ENCODE results near the gene SAMHD1.

The SAMHD1 gene

DNA sequence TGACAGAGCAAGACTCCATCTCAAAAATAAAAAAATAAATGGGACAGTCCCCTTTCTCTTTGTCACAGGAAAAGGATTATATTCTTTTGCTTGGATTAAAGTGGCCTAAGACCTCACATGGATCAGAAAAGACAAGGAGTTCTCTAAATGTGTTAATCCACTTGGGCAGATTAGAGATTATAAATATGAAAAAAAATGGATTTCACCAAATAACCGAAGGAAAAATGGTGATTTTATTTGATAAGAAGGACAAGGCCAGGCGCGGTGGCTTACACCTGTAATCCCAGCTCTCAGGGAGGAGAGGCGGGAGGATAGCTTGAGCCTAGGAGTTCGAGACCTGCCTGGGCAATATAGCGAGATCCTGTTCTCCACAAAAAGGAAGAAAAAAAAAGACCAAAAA lies 21.8 kb downstream of the SAMHD1 start:
- no peak overlapping the region for H3K4me3 ChIP-seq (ENCODE audit: low read depth, low read length)
- TF ChIP-seq, protein P1, sequence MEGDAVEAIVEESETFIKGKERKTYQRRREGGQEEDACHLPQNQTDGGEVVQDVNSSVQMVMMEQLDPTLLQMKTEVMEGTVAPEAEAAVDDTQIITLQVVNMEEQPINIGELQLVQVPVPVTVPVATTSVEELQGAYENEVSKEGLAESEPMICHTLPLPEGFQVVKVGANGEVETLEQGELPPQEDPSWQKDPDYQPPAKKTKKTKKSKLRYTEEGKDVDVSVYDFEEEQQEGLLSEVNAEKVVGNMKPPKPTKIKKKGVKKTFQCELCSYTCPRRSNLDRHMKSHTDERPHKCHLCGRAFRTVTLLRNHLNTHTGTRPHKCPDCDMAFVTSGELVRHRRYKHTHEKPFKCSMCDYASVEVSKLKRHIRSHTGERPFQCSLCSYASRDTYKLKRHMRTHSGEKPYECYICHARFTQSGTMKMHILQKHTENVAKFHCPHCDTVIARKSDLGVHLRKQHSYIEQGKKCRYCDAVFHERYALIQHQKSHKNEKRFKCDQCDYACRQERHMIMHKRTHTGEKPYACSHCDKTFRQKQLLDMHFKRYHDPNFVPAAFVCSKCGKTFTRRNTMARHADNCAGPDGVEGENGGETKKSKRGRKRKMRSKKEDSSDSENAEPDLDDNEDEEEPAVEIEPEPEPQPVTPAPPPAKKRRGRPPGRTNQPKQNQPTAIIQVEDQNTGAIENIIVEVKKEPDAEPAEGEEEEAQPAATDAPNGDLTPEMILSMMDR (IDR thresholded peaks at IDR 0.05; ENCODE audit: borderline replicate concordance, insufficient read depth, low read depth, low read length) = no peak

DNA sequence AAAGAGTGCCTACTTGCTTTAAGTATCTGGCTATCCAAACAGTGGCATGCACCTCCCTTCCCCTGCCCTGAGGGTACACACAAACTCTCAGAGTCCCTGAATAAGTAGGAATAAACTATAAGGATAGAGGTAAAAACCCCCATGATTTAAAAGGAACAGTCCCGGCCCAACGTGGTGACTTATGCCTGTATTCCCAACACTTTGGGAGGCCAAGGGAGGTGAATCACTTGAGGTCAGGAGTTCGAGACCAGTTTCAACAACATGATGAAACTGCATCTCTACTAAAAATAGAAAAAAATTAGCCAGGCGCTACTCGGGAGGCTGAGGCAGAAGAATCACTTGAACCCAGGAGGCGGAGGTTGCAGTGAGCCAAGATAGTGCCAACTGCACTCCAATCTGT lies 22.2 kb downstream of the SAMHD1 start:
- TF ChIP-seq, protein P1 (IDR thresholded peaks at IDR 0.05; ENCODE audit: borderline replicate concordance, insufficient read depth, low read depth, low read length) = no peak
- no peak overlapping the region for H3K4me3 ChIP-seq (ENCODE audit: low read depth, low read length)

DNA sequence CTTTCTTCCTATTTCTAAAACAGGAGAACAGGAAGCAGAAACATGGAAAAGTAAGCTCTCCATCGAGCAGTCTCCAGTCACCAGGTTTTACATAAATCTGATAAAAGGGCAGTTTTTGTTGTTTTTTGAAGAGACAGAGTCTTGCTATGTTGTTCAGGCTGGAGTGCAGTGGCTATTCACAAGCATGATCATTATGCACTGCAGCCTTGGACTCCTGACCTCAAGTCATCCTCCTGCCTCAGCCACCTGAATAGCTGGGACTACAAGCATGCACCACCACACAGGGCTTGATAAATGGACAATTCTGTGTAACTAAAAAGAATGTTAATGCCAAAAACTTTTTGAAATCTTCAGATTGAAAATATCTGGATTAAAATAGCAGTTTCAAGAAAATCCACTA lies 23.8 kb downstream of the SAMHD1 start:
- H3K4me3 ChIP-seq (ENCODE audit: low read depth, low read length) = no peak overlapping the region
- TF ChIP-seq, protein P1 (IDR thresholded peaks at IDR 0.05; ENCODE audit: borderline replicate concordance, insufficient read depth, low read depth, low read length) = no peak

DNA sequence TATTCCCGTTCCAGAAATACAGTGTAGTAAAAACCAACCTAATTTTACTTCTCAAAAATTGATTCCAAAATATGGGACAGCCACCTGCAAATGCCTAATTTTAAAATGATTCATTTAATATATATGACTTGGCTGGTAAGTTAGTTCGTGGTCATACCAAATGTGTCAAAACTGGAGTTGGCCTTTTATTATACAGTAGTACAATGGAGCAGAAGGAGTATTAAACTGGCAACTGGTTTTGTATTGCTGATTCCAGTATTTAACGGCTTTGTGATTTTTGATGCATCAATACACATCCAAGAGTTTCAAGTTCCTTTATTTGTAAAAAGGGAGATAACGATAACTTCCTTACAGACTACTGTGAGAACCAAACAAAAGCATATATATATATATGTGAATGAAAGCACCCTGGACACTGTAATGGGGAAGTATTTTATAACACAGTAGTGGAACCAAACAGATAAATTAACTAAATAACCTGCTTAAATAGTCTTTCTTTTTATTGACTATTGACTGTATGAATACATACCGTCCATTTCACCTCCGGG lies 24.8 kb downstream of the SAMHD1 start:
- TF ChIP-seq, protein P1 (IDR thresholded peaks at IDR 0.05; ENCODE audit: borderline replicate concordance, insufficient read depth, low read depth, low read length) = no peak
- no peak overlapping the region for H3K4me3 ChIP-seq (ENCODE audit: low read depth, low read length)

DNA sequence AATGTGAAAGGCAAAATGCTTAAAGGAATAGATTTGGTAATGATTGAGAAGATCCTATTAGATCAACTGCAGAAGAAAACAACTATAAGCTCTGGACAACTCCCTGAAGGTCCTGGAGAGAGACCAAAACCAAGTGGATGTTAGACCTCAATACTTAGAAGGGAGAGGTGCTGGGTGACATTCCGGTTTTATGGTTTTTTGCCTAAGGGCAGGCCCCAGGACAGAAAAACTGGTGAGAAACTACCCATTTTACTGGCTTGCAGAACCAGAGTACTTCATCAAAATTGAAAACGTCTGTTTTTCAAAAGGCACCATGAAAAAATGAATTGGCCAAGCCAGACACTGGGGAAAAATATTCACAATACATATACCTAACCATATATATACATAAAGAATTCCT lies 26.3 kb downstream of the SAMHD1 start:
- TF ChIP-seq, protein P1 (IDR thresholded peaks at IDR 0.05; ENCODE audit: borderline replicate concordance, insufficient read depth, low read depth, low read length) = no peak
- no peak overlapping the region for H3K4me3 ChIP-seq (ENCODE audit: low read depth, low read length)

DNA sequence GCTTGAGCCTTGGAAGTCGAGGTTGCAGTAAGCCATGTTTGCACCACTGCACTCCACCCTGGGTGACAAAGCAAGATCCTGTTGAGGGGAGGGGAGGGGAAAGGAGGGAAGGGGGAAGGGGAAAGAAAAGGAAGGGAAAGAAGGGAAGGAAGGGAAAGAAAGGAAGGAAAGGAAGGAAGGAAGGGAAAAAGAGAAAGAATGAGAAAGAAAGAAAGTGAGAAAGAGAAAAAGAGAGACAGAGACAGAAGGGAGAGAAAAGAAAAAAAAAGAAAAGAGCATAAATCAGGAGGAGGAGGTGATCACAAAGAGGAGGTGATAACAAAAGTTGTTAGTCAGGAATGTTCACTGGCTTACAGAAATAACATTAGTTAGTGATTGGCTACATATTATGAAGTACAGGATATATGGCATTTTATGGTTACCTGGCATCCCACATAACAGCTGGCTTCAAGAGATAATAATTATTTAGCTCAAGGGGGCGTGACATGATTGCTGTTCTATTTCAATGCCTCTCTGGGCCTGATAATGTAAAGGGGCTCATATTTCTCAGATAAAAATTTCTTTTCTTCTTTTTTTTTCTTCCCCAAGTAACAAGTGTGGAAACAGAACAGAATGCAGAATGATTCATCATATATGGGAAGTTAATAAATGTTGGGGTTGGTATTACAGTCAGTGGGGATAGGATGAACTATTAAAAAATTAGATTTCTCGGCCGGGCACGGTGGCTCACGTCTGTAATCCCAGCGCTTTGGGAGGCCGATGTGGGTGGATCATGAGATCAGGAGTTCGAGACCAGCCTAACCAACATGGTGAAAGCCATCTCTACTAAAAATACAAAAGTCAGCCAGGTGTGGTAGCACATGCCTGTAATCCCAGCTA lies 27.1 kb downstream of the SAMHD1 start:
- TF ChIP-seq, protein P1 (IDR thresholded peaks at IDR 0.05; ENCODE audit: borderline replicate concordance, insufficient read depth, low read depth, low read length) = no peak
- H3K4me3 ChIP-seq (ENCODE audit: low read depth, low read length) = no peak overlapping the region

DNA sequence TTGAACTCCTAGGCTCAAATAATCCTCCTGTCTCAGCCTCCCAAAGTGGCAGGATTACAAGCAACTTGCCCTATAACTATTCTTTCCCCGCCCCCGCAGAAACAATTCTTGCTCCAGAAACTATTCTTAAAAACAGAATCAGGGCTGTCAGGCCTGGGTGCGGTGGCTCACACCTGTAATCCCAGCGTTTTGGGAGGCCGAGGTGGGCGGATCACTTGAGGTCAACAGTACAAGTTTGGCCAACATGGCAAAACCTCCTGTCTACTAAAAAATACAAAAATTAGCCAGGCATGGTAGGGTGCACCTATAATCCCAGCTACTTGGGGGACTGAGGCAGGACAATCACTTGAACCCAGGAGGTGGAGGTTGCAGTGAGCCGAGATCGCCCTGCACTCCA lies 31.2 kb downstream of the SAMHD1 start:
- TF ChIP-seq, protein P1 (IDR thresholded peaks at IDR 0.05; ENCODE audit: borderline replicate concordance, insufficient read depth, low read depth, low read length) = no peak
- H3K4me3 ChIP-seq (ENCODE audit: low read depth, low read length) = no peak overlapping the region
